ENCODE measurements around the gene TRIP12.
"Not testable (repeated sequence)": the region's sequence is repeated elsewhere in the genome, so short reads cannot be mapped to it uniquely, and the experiment has no call there.

TRIP12 gene

GRCh38 chr2:229849073-229849472, 72.7 kb downstream of the TRIP12 start:
- no peak for TF ChIP-seq FOXM1 (IDR thresholded peaks at IDR 0.05; ENCODE audit: borderline replicate concordance)
- TF ChIP-seq SUZ12 (IDR thresholded peaks at IDR 0.05) = no peak
- TF ChIP-seq ARNT (IDR thresholded peaks at IDR 0.05) = no peak
- TF ChIP-seq, protein P1, sequence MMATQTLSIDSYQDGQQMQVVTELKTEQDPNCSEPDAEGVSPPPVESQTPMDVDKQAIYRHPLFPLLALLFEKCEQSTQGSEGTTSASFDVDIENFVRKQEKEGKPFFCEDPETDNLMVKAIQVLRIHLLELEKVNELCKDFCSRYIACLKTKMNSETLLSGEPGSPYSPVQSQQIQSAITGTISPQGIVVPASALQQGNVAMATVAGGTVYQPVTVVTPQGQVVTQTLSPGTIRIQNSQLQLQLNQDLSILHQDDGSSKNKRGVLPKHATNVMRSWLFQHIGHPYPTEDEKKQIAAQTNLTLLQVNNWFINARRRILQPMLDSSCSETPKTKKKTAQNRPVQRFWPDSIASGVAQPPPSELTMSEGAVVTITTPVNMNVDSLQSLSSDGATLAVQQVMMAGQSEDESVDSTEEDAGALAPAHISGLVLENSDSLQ (IDR thresholded peaks at IDR 0.05) = no peak
- no peak for TF ChIP-seq FOXA1 (IDR thresholded peaks at IDR 0.05)
- TF ChIP-seq CTBP1 (IDR thresholded peaks at IDR 0.05; ENCODE audit: borderline replicate concordance) = no peak
- no peak for TF ChIP-seq HDGF (IDR thresholded peaks at IDR 0.05; ENCODE audit: borderline replicate concordance)
- no peak for TF ChIP-seq FOXK2 (IDR thresholded peaks at IDR 0.05)
- TF ChIP-seq SP1 (IDR thresholded peaks at IDR 0.05) = no peak
- no peak for TF ChIP-seq ELF4 (IDR thresholded peaks at IDR 0.05)
- no peak for TF ChIP-seq NFRKB (IDR thresholded peaks at IDR 0.05)
- no peak for TF ChIP-seq TARDBP (IDR thresholded peaks at IDR 0.05)
- no peak for TF ChIP-seq ZNF384 (IDR thresholded peaks at IDR 0.05)
- ChIA-PET POLR2A (no interaction called here), CTCF (interaction anchor here (1.0 kb wide), 1 partner anchor 14 kb away, joined by 4 read pairs; no protein-coding TSS in a partner anchor)
- no peak for DNase-seq (ENCODE audit: extremely low spot score)

GRCh38 chr2:229843613-229844012, 78.2 kb downstream of the TRIP12 start:
- TF ChIP-seq SUZ12 (IDR thresholded peaks at IDR 0.05) = no peak
- TF ChIP-seq SP1 (IDR thresholded peaks at IDR 0.05) = no peak
- TF ChIP-seq, protein P1 (IDR thresholded peaks at IDR 0.05) = no peak
- no peak for TF ChIP-seq ELF4 (IDR thresholded peaks at IDR 0.05)
- no peak for TF ChIP-seq L3MBTL2 (conservative IDR thresholded peaks at IDR 0.05)
- no peak for TF ChIP-seq LEF1 (IDR thresholded peaks at IDR 0.05; ENCODE audit: borderline replicate concordance)
- TF ChIP-seq FOXM1 (IDR thresholded peaks at IDR 0.05; ENCODE audit: borderline replicate concordance) = no peak
- ChIA-PET POLR2A (no interaction called here), CTCF (no interaction called here)
- DNase-seq (ENCODE audit: extremely low spot score) = no peak

DNA sequence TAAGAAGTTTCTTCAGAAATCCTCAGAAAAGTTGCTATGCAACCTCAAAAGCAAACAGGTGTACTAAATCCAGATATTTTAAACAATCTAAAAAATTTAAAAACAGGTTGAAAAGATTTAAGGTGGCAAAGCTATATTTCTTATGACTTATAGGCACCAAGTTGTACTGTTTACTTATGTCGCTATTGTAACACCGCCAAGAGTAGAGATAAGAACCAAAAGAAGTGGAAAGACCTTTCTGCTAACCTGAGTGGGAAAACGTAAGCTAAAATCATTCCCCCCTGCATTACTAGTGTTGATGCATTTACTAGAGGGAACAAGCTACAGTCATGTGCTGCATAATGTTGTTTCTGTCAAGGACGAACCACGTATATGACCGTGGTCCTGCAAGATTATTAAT, 83.1 kb downstream of the TRIP12 start:
- TF ChIP-seq TARDBP (IDR thresholded peaks at IDR 0.05) = no peak
- no peak for TF ChIP-seq ZNF384 (IDR thresholded peaks at IDR 0.05)
- no peak for TF ChIP-seq ELF4 (IDR thresholded peaks at IDR 0.05)
- TF ChIP-seq LEF1 (IDR thresholded peaks at IDR 0.05; ENCODE audit: borderline replicate concordance) = no peak
- TF ChIP-seq FOXA1 (IDR thresholded peaks at IDR 0.05) = no peak
- TF ChIP-seq L3MBTL2 (conservative IDR thresholded peaks at IDR 0.05) = no peak
- TF ChIP-seq BHLHE40 (IDR thresholded peaks at IDR 0.05; ENCODE audit: borderline replicate concordance) = no peak
- no peak for TF ChIP-seq HDGF (IDR thresholded peaks at IDR 0.05; ENCODE audit: borderline replicate concordance)
- ChIA-PET POLR2A (no interaction called here), CTCF (no interaction called here)
- DNase-seq (ENCODE audit: extremely low spot score) = no peak

GRCh38 chr2:229836847-229837246, 85.0 kb downstream of the TRIP12 start:
- DNase-seq (ENCODE audit: extremely low spot score) = no peak
- CTCF ChIA-PET = no interaction called here
- POLR2A ChIA-PET = no interaction called here
- no peak for TF ChIP-seq BHLHE40 (IDR thresholded peaks at IDR 0.05; ENCODE audit: borderline replicate concordance)
- no peak for TF ChIP-seq ARNT (IDR thresholded peaks at IDR 0.05)
- TF ChIP-seq ELF4 (IDR thresholded peaks at IDR 0.05) = no peak

DNA sequence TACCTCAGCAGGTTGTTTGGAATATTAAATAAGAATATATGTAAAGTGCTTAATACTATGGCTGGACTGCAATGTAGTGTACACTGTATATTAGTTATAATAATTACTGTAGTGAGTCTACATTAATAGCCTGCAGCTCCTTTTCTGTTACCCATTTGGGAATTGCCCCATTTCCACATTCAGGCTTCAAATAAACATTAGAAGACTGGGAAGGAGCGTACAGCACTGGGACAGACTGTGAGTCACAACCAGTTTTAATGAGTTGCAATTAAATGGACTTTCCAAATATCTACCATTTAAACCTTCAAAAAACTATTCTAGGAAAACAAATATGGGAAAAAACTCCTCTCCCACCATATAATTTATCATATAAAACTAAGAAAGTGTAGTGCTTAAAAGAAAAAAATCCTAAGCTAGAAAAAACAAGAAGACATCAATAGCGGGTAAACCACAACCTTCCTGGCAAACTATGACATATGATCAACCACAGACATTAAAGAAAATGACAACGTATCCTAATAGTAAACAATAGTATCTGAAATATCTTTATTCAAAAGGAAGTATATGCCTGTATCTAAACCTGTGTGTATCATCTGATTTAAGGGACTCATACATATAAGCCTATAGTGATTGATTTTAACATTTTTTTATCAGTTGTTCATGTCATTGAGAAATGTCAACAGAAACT, 86.1 kb downstream of the TRIP12 start:
- ChIA-PET CTCF (interaction anchor here (1.2 kb wide), 1 partner anchor 13 kb away, joined by 4 read pairs; no protein-coding TSS in a partner anchor), POLR2A (no interaction called here)
- TF ChIP-seq, protein P1 (IDR thresholded peaks at IDR 0.05) = no peak
- TF ChIP-seq SP1 (IDR thresholded peaks at IDR 0.05) = no peak
- no peak for TF ChIP-seq L3MBTL2 (conservative IDR thresholded peaks at IDR 0.05)
- no peak for TF ChIP-seq SUZ12 (IDR thresholded peaks at IDR 0.05)
- TF ChIP-seq ZNF384 (IDR thresholded peaks at IDR 0.05) = no peak
- no peak for TF ChIP-seq ARNT (IDR thresholded peaks at IDR 0.05)
- TF ChIP-seq LEF1 (IDR thresholded peaks at IDR 0.05; ENCODE audit: borderline replicate concordance) = no peak
- TF ChIP-seq ELF4 (IDR thresholded peaks at IDR 0.05) = no peak
- no peak for TF ChIP-seq FOXM1 (IDR thresholded peaks at IDR 0.05; ENCODE audit: borderline replicate concordance)
- TF ChIP-seq BHLHE40 (IDR thresholded peaks at IDR 0.05; ENCODE audit: borderline replicate concordance) = no peak
- TF ChIP-seq FOXA1 (IDR thresholded peaks at IDR 0.05) = no peak
- no peak for TF ChIP-seq CTBP1 (IDR thresholded peaks at IDR 0.05; ENCODE audit: borderline replicate concordance)
- TF ChIP-seq HDGF (IDR thresholded peaks at IDR 0.05; ENCODE audit: borderline replicate concordance) = no peak
- TF ChIP-seq TARDBP (IDR thresholded peaks at IDR 0.05) = no peak
- TF ChIP-seq FOXK2 (IDR thresholded peaks at IDR 0.05) = no peak
- no peak for TF ChIP-seq NFRKB (IDR thresholded peaks at IDR 0.05)
- no peak for DNase-seq (ENCODE audit: extremely low spot score)

DNA sequence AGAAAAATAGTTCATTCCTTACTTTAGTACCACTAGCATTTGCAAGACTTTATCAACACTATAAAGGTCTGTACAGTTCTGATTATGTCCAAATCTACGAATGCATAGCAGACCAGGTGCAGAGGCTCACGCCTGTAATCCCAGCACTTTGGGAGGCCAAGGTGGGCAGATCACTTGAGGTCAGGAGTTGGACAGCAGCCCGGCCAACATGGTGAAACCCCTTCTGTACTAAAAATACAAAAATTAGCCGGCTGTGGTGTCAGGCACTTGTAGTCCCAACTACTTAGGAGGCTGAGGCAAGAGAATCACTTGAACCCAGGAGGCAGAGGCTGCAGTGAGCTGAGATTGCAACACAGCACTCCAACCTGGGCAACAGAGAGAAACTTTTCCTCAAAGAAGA, 87.4 kb downstream of the TRIP12 start:
- POLR2A ChIA-PET = not testable (repeated sequence)

GRCh38 chr2:229832510-229832898, 89.3 kb downstream of the TRIP12 start:
- DNase-seq (ENCODE audit: extremely low spot score) = no peak
- TF ChIP-seq FOXK2 (IDR thresholded peaks at IDR 0.05) (no peak), ZNF384 (IDR thresholded peaks at IDR 0.05) (no peak), BHLHE40 (IDR thresholded peaks at IDR 0.05; ENCODE audit: borderline replicate concordance) (no peak), NFRKB (IDR thresholded peaks at IDR 0.05) (no peak), LEF1 (IDR thresholded peaks at IDR 0.05; ENCODE audit: borderline replicate concordance) (no peak), SUZ12 (IDR thresholded peaks at IDR 0.05) (no peak), L3MBTL2 (conservative IDR thresholded peaks at IDR 0.05) (no peak), FOXA1 (IDR thresholded peaks at IDR 0.05) (no peak), HDGF (IDR thresholded peaks at IDR 0.05; ENCODE audit: borderline replicate concordance) (no peak), ARNT (IDR thresholded peaks at IDR 0.05) (no peak), CTBP1 (IDR thresholded peaks at IDR 0.05; ENCODE audit: borderline replicate concordance) (no peak), TARDBP (IDR thresholded peaks at IDR 0.05) (no peak), FOXM1 (IDR thresholded peaks at IDR 0.05; ENCODE audit: borderline replicate concordance) (no peak), SP1 (IDR thresholded peaks at IDR 0.05) (no peak)
- TF ChIP-seq, protein P1 (IDR thresholded peaks at IDR 0.05) = no peak
- CTCF ChIA-PET = interaction anchor here (0.6 kb wide), 1 partner anchor 79 kb away, joined by 6 read pairs; no protein-coding TSS in a partner anchor
- POLR2A ChIA-PET = no interaction called here

More for the DNA sequence above, 87.4 kb downstream of the TRIP12 start:
- CTCF ChIA-PET = interaction anchor here (1.2 kb wide), 1 partner anchor 14 kb away, joined by 4 read pairs; no protein-coding TSS in a partner anchor
- DNase-seq (ENCODE audit: extremely low spot score) = not testable (repeated sequence)

Measured in HEK293T (cell line).